Stimulated activated naive CD8-positive, alpha-beta T cell treated with anti-CD3 and anti-CD28 coated beads, Interleukin-15, amount 100 ng/mL, for 72 hours (primary cell): ENCODE results near the gene GRIK4.

Source experiments
- ATAC-seq: fragments of 150-1000 bp; cut with Tn5 transposase; 2 replicates; pipeline ENCODE4 v1.10.0; 2021; ENCODE audit warnings: mild to moderate bottlenecking, moderate library complexity
- DNase-seq, 2 donors: peaks; one replicate each; pipeline ENCODE4 v3.0.0; 2021 to 2022
- H3K27ac Mint-ChIP-seq, 2 donors: one replicate each; pipeline ENCODE4 v1.8.0; 2022; ENCODE audit warnings: mild to moderate bottlenecking in 2 of 2, mixed read lengths in 2 of 2, moderate library complexity in 2 of 2
- H3K27me3 Mint-ChIP-seq: one replicate; pipeline ENCODE4 v1.8.0; 2022; ENCODE audit warnings: mixed read lengths
- H3K4me1 Mint-ChIP-seq: one replicate; pipeline ENCODE4 v1.8.0; 2022; ENCODE audit warnings: mild to moderate bottlenecking, mixed read lengths
- H3K4me3 Mint-ChIP-seq, 2 donors: one replicate each; pipeline ENCODE4 v1.8.0; 2022; ENCODE audit warnings: mild to moderate bottlenecking in 2 of 2, mixed read lengths in 2 of 2, moderate library complexity in 1 of 2
- H3K9me3 Mint-ChIP-seq, 2 donors: one replicate each; pipeline ENCODE4 v1.8.0; 2022; ENCODE audit warnings: mixed read lengths in 2 of 2

Gene GRIK4

DNA sequence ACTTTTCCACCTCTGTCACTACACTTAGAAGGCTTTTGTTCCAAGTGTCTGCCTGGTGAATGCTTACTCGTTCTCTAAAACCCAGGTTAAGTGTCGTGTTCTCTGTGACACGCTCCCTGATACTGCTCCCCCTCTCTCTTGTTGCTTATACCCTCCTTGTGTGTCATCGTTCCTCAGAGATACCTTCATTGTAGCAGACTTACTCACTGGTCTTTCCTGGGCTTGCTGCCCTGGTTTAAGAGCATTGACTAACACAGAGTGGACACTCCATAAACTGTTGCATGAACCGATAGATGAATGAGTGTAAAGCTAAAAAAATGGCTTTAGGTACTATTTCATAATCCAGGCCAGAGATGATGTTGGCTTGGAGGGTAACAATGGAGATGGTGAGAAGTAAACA lies 171.3 kb downstream of the GRIK4 start:
- H3K27ac Mint-ChIP-seq = no peak overlapping the region
- H3K27me3 Mint-ChIP-seq = peaks cover 56% of the 10 kb centered on the region
- no peaks in the 10 kb centered on the region for H3K4me1 Mint-ChIP-seq
- no peak for ATAC-seq
- no peak overlapping the region for H3K4me3 Mint-ChIP-seq
- no peak for DNase-seq
- no peaks in the 10 kb centered on the region for H3K9me3 Mint-ChIP-seq

DNA sequence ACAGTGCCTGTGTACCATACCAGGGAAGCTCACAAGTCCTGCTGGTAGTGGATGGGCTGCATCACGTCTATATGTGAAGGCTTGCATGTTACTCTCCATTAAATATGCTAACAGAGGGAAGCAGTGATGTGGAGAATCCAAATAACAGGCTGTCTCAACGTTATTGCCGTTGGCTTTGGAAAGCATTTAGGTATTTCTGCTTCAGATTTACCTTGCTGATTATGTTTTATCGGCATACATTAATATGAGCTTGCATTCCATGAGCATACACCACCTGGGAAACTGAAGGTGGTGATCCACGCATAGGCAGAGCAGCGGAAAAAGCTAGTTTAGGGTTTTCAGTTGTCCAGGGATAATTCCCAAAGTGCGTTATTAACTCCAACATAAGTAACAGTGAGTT lies 175.0 kb downstream of the GRIK4 start:
- Mint-ChIP-seq H3K9me3 (no peaks in the 10 kb centered on the region), H3K27ac (no peak overlapping the region), H3K4me1 (no peaks in the 10 kb centered on the region), H3K27me3 (peaks cover 65% of the 10 kb centered on the region), H3K4me3 (no peak overlapping the region)
- no peak for ATAC-seq
- DNase-seq = no peak

DNA sequence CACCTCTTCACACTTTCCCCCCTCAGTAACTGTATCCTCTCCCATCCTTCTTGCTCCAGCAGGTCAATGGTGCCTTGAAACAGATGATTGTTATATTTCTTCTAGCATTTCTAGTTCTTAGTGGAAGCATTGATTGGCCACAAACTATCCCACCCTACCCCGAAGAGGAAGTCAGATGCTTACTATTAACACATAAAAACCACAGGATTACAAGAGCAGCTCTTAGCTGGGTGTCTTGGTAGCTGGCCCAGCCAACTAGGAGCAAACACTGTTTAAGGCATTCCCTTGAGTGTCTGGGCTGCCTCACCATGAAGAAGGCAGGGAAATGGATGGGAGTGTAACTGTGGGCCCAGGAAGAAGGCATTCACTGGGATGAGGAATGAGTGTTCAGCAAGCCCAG lies 176.6 kb downstream of the GRIK4 start:
- Mint-ChIP-seq H3K4me3 (no peak overlapping the region), H3K9me3 (no peaks in the 10 kb centered on the region), H3K4me1 (no peaks in the 10 kb centered on the region), H3K27ac (no peak overlapping the region), H3K27me3 (peaks cover 61% of the 10 kb centered on the region)
- ATAC-seq (no peak), DNase-seq (no peak)

DNA sequence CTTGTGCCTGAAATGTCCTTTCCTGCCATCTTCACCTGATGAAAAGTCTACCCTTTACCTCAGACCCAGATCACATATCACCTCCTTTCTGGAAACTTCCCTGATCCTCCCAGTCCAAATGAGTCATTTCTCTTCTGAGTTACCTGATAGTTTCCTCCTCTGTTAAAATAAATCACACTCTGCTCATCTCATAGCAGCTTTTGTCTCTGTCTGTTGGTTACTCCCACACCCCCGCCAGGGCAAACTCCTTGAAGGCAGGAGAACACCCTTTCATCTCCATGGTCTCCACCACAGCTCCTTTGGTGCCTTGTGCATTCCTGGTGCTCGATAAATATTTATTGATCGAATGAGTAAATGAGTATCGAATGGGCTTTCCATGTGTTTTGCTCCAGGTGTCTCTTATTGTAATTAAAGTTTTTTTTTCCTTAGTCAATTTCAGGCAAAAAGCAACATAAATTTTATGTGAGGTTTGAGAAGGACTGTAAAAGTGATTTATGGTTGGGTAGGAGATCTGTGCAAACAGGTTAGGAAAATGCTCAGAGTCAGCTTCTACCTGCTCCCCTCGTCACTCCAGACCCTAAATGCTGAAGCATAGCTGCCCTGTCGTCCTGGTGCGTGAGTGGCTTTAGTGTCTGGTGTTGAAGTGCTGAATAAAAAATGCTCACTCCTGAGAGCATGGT lies 178.2 kb downstream of the GRIK4 start:
- H3K27ac Mint-ChIP-seq = no peak overlapping the region
- H3K4me3 Mint-ChIP-seq = no peak overlapping the region
- ATAC-seq = no peak
- H3K9me3 Mint-ChIP-seq = no peaks in the 10 kb centered on the region
- DNase-seq = no peak
- no peaks in the 10 kb centered on the region for H3K4me1 Mint-ChIP-seq
- H3K27me3 Mint-ChIP-seq = peaks cover 54% of the 10 kb centered on the region

DNA sequence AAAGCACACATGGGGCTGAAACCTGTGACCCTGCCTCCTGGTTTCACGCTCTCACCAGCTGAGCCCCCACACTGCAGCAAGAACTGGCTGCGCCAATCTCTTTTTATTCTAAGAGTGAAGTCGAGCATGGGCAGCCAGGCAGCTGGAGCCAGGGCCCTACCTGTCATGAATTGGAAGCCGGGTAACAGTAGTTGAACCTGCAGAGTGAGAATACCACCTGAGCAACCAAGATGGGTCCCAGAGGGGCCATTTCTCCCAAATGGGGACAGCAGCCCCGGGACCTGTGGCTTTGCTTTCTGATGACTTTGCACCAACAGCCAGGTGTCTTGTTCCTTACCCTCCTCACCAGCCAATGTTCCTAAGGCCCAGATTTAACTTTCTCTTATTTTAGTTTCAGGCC lies 178.9 kb downstream of the GRIK4 start:
- Mint-ChIP-seq H3K9me3 (no peaks in the 10 kb centered on the region), H3K27ac (no peak overlapping the region), H3K4me1 (no peaks in the 10 kb centered on the region), H3K4me3 (no peak overlapping the region), H3K27me3 (peaks cover 53% of the 10 kb centered on the region)
- no peak for ATAC-seq
- DNase-seq = no peak

DNA sequence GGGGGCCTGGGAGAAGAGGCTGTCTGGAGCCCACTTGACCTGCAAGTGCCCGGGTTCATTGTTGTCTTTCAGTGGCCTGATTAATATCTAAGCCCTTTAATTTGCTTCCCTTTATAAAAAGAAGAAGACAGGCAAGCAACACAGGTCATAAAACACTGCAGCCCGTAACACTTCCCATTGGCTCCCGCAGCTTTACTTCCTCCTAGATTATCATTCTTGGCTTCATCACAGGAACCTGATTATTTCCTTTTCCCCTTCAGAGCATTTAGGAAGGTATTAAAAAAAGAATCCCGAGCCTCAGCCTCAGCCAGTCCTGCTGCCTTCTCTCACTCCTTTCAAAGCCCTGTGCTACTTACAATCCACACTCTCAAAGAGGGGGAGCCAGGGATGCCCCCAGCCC lies 183.2 kb downstream of the GRIK4 start:
- Mint-ChIP-seq H3K9me3 (no peaks in the 10 kb centered on the region), H3K4me3 (no peak overlapping the region), H3K27ac (no peak overlapping the region), H3K4me1 (no peaks in the 10 kb centered on the region), H3K27me3 (peaks cover 26% of the 10 kb centered on the region)
- DNase-seq (no peak), ATAC-seq (no peak)

DNA sequence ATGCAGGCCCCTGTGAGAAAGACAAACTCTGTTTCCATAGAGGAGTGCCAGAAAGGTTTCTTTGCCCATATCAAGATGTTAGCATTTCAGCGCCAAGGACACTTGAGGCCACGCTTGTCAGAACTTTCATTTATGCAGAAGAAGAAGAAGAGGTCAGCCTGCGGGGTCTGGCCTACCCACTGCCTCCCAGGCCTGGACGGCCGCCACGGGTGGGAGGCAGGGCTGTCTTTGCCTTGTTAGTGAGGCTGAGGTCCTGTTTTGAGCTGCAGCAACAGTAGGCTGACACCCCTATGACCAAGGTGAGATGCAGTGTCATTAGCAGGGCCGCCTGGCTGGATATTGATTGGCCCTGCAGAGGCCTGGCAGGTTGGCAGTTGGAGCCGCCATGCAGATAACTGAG lies 183.9 kb downstream of the GRIK4 start:
- Mint-ChIP-seq H3K4me1 (no peaks in the 10 kb centered on the region), H3K4me3 (no peak overlapping the region), H3K27ac (no peak overlapping the region), H3K9me3 (no peaks in the 10 kb centered on the region), H3K27me3 (peaks cover 23% of the 10 kb centered on the region)
- ATAC-seq (no peak), DNase-seq (no peak)

DNA sequence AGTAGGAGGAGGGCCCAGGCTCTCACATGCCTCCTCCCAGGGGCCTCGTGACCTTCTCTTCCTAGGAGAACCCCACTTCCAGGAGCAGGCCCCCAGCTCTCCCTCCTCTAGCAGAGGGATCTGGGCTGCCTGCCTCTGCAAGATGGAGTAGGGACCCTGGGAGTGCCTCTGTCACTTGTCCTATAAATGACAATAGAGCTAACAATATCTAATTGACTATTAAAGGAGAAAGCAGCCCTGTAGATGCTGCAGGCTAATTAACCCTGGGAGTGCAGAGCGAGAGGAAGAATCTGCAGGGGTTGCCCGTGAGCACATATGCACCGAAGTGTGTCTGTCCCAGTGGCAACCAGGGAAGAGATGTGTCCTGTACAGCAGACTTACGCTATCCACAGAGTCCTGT lies 184.4 kb downstream of the GRIK4 start:
- no peak for DNase-seq
- H3K4me1 Mint-ChIP-seq = no peaks in the 10 kb centered on the region
- ATAC-seq = no peak
- H3K27ac Mint-ChIP-seq = no peak overlapping the region
- peaks cover 18% of the 10 kb centered on the region for H3K27me3 Mint-ChIP-seq
- H3K4me3 Mint-ChIP-seq = no peak overlapping the region
- no peaks in the 10 kb centered on the region for H3K9me3 Mint-ChIP-seq

DNA sequence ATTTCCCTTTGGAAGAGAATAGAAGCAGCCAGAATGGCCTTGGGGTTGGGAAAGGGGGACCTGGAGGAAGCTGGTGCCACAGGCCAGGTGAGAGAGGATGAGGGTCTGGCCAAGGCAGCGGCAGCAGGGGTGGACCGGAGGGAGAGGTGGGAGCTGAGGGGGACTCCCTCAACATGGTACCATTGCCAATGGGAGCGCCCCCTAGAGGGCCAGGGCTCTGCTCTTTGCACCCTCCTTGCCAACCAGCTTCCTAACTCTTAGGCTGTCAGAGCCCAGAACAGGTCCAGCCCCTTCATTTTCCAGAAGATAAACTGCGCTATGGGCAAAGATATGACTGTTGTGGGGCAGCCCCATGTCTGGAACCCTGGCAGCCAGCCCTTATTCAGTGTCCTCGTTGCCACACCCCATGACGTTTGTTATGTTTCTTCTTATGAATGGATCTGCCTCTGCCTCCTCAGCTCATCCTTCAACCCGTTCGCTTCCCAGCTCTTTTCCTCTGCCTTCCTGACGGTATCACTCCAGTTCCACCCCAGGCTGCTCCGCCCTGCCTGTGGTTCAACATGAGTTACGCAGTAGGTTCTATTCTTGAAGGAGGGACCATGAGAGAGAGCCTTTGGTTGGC lies 185.2 kb downstream of the GRIK4 start:
- no peaks in the 10 kb centered on the region for H3K9me3 Mint-ChIP-seq
- H3K4me3 Mint-ChIP-seq = no peak overlapping the region
- ATAC-seq (no peak), DNase-seq (no peak)
- H3K27ac Mint-ChIP-seq = no peak overlapping the region
- no peaks in the 10 kb centered on the region for H3K4me1 Mint-ChIP-seq
- H3K27me3 Mint-ChIP-seq = peaks cover 17% of the 10 kb centered on the region

DNA sequence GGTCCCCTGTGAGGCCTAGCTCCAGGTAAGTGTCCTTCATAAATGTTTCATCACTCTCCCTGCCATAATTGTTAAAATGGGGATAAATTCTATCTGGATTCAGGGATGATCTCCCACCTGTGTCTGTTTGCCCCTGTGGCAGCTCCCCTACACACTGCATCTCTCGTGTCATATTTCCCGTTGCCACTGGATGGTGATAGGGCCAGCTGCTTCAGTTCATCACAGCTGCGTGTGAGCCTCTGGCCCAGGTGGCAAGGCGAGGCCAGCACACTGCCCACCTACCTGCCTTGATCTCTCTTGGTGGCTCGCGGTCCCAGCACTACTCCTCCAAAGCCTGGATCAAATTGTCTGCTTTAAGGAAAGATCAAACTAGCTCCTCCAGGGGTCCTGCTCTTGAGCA lies 187.4 kb downstream of the GRIK4 start:
- no peak for DNase-seq
- H3K4me1 Mint-ChIP-seq = no peaks in the 10 kb centered on the region
- H3K27ac Mint-ChIP-seq = peak overlapping the region in 1 of 2 donors; percentile 23
- peaks cover 7% of the 10 kb centered on the region for H3K27me3 Mint-ChIP-seq
- no peaks in the 10 kb centered on the region for H3K9me3 Mint-ChIP-seq
- no peak overlapping the region for H3K4me3 Mint-ChIP-seq
- ATAC-seq = no peak

DNA sequence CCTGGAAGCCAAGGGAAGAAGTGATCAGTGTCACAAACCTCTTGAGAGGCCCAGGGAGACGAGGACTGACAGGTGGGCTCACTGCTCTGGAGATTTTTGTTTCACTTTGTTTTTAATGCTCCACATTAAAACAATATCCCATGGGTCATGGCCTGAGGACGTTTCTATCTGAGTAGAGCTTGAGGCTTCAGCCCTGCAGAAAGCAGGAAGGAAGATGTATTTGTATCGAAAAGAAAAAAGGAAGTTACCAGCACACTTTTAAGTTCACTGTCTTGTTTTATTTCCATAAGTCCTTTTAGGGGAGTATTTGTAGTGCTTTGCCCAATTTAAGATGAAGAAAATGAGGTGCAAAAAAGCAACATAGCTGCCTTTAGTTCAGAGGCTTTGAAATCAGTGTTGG lies 191.1 kb downstream of the GRIK4 start:
- no peak overlapping the region for H3K4me3 Mint-ChIP-seq
- peaks cover 0 to 16% of the 10 kb centered on the region in 2 donors for H3K9me3 Mint-ChIP-seq
- H3K27ac Mint-ChIP-seq = no peak overlapping the region
- DNase-seq = no peak
- ATAC-seq = no peak
- peaks cover 17% of the 10 kb centered on the region for H3K27me3 Mint-ChIP-seq
- H3K4me1 Mint-ChIP-seq = no peaks in the 10 kb centered on the region

DNA sequence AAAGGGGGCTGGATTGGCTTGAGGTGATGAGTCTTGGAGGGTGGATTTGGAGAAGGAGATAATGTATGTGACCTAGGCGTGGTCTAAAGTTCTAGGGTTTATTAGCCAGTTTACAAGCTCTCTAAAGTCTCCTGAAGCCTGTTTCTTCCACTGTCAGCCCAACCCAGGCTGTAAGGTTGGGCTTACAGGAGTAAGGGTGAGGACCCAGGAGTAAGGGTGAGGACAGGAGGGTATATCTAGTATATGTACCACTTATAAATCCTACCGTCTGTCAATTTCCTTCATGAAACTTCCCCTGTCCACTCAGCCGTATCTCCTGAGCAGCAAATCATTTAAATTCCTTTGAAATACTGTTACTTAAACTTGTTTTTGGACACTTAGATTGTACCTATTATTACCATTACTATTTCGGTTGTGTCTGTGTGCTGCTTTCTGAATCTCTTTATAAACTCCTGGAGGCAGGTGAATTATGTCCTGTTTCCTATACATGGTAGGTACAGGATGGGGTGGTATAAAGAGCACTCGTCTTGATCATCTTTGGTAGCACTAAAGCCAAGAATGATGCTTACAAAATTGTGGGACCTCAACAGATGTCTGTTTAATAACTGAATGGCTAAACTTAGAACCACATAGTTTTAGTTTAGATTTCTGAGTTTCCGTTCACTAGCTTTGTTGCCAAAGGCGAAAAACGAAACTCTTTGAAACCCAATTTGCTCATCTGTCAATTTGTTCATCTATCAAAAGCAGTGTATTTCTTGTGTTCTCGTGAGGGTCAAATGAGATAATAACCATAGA lies 192.0 kb downstream of the GRIK4 start:
- Mint-ChIP-seq H3K9me3 (peaks cover 0 to 23% of the 10 kb centered on the region in 2 donors), H3K27me3 (peaks cover 17% of the 10 kb centered on the region), H3K4me1 (no peaks in the 10 kb centered on the region), H3K4me3 (no peak overlapping the region), H3K27ac (no peak overlapping the region)
- ATAC-seq (no peak), DNase-seq (no peak)

DNA sequence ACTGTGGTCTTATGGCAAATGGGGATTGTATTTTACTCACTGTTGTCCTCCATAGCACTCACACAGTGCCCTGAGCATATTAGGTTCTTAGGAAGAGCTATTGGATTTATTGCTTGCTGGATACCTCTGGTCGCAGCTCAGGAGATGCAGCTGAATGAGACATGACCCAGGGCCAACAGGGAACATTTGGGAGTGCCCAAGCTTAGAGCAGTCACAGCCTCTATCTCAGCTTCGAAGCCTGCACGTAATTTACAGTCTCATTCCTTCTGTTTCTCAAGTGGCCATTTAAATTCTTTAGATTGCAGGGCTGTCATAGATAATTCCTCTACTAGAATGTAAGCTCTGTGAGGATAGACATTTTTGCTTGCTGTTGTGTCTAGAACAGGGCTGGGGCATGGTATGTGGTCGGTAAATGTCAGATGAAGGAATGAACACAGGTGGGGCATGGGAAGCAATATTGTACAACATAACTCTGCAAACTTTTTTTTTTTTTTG lies 192.8 kb downstream of the GRIK4 start:
- peaks cover 17% of the 10 kb centered on the region for H3K27me3 Mint-ChIP-seq
- ATAC-seq (no peak), DNase-seq (no peak)
- H3K27ac Mint-ChIP-seq = no peak overlapping the region
- peaks cover 0 to 23% of the 10 kb centered on the region in 2 donors for H3K9me3 Mint-ChIP-seq
- H3K4me1 Mint-ChIP-seq = no peaks in the 10 kb centered on the region
- H3K4me3 Mint-ChIP-seq = no peak overlapping the region

DNA sequence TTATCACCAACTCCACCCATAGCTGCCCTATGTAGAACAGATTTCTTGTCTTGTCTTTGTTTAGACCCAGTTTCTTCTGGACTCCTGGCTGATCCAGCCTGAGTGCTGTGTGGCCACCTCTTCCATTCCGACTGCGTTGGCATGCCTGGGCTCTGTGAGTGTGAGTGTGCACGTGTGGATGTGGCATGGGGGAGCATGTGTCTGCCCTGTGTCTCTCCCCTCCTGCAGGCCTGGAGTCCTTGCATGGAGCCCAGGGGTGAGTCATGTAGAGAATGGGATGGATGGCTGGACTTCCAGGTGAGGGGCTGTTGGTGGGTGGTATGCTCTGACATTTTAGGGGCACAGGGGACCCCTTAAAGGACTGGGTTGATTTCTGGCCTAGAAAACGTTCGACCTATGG lies 194.7 kb downstream of the GRIK4 start:
- DNase-seq = no peak
- ATAC-seq = no peak
- no peaks in the 10 kb centered on the region for H3K4me1 Mint-ChIP-seq
- H3K9me3 Mint-ChIP-seq = peaks cover 0 to 23% of the 10 kb centered on the region in 2 donors
- H3K4me3 Mint-ChIP-seq = no peak overlapping the region
- H3K27ac Mint-ChIP-seq = no peak overlapping the region
- H3K27me3 Mint-ChIP-seq = peaks cover 15% of the 10 kb centered on the region

DNA sequence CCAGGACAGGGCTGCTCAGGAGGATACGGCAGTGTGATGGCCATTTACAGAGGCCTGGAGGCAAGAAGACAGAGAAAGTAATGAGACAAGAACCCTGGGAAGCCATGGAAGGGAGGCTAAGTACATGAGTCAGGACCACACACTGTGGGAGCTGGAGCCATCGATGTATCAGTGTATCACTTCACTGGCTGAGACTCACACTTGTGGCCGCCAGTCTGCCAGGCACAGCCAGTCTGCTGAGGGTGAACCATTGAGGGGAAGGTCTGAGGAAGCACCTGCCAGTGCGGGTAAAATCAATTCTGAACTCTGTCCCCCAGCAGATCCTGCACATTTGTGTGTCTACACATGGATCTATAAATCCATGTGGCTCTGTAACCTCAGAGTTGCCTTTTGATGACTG lies 195.6 kb downstream of the GRIK4 start:
- ATAC-seq (no peak), DNase-seq (no peak)
- Mint-ChIP-seq H3K4me3 (no peak overlapping the region), H3K9me3 (peaks cover 0 to 23% of the 10 kb centered on the region in 2 donors), H3K27ac (no peak overlapping the region), H3K4me1 (no peaks in the 10 kb centered on the region), H3K27me3 (peaks cover 10% of the 10 kb centered on the region)

DNA sequence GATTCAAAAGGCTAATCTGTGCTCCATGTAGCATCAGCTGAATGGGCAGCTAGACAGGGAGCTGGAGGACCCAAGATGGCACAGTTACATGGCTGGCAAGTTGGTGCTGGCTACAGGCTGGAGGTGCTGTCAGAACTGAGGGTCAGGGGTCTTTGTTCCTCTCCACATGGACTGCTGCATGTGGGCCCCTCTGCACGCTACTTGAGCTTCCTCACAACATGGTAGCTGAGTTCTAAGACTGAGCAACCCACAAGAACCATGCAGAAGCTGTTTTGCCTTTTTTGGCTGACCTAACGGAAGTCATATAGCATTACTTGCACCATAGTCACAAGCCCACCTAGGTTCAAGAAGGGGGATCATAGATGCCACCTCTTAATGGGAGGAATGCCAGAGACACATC lies 196.1 kb downstream of the GRIK4 start:
- peaks cover 0 to 23% of the 10 kb centered on the region in 2 donors for H3K9me3 Mint-ChIP-seq
- H3K4me3 Mint-ChIP-seq = no peak overlapping the region
- no peaks in the 10 kb centered on the region for H3K4me1 Mint-ChIP-seq
- no peak for ATAC-seq
- DNase-seq = no peak
- peaks cover 10% of the 10 kb centered on the region for H3K27me3 Mint-ChIP-seq
- no peak overlapping the region for H3K27ac Mint-ChIP-seq
